Astrocyte of the cerebellum (primary cell): ENCODE measurements around the gene AOPEP.

Source experiments
- DNase-seq: peaks from one replicate; pipeline ENCODE4 v3.0.0-alpha.2; 2011; ENCODE audit warnings: low read depth
- H3K4me3 ChIP-seq: 2 replicates; pipeline ENCODE4 v1.5.1; 2011; ENCODE audit warnings: mild to moderate bottlenecking, low read depth, low read length, moderate library complexity
- in situ Hi-C: cut with HindIII; loops from 2 replicates; pipeline ENCODE4 v1.10.0; 2017; ENCODE audit warnings: low sequenced_read_pairs
- TF ChIP-seq, protein P1 (sequence below): IDR thresholded peaks from 2 replicates; pipeline ENCODE4 v1.5.1; 2012; ENCODE audit warnings: low read length, low read depth, moderate library complexity, mild to moderate bottlenecking; ENCODE audit errors: missing control alignments

AOPEP gene

DNA sequence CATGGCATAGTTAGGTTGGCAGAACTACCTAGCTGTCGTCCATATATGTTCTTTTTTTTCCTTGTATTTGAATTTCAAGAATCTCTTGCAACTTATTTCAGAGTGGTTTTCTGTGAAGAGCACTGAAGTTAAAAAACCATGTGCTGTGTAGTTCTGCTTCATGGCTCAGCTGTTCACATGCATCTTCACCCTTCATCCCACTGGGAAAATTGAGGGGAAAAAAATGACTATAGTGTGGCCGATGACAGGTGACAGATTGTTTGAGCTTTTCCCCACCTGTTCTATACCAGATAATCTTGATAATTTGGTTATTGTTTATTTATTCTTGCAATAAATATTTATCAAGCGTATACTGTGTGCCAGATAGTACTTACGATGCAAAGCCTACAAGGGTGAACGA, 77.8 kb downstream of the AOPEP start:
- TF ChIP-seq, protein P1, sequence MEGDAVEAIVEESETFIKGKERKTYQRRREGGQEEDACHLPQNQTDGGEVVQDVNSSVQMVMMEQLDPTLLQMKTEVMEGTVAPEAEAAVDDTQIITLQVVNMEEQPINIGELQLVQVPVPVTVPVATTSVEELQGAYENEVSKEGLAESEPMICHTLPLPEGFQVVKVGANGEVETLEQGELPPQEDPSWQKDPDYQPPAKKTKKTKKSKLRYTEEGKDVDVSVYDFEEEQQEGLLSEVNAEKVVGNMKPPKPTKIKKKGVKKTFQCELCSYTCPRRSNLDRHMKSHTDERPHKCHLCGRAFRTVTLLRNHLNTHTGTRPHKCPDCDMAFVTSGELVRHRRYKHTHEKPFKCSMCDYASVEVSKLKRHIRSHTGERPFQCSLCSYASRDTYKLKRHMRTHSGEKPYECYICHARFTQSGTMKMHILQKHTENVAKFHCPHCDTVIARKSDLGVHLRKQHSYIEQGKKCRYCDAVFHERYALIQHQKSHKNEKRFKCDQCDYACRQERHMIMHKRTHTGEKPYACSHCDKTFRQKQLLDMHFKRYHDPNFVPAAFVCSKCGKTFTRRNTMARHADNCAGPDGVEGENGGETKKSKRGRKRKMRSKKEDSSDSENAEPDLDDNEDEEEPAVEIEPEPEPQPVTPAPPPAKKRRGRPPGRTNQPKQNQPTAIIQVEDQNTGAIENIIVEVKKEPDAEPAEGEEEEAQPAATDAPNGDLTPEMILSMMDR, result no peak
- DNase-seq, result no peak
- no peak overlapping the region for H3K4me3 ChIP-seq
- in situ Hi-C loops, result loop anchor here (5.0 kb wide), 1 partner anchor 48 kb away; no protein-coding TSS in a partner anchor

DNA sequence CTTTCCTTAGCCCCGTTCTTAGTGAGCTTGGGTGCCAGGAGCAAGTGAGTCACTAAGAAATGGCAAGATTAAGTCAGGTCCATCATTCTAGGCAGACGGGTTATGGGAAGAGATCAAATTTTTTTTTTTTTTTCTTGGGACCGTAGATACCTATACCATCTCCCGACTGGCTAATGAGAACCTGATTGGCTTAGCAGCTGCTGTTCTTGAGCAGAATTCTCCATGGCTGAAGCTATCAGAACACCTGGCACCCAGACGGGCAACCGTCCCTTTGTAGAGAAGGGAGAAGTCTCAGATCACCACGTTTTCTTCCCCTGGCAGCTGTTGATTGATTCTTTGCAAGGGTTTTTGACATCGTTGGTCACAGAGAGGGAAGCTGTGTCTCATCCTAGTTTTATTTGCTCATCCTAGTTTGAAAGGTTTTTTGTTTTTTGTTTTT, 78.6 kb downstream of the AOPEP start:
- DNase-seq, result no peak
- no peak overlapping the region for H3K4me3 ChIP-seq
- in situ Hi-C loops, result no loop called here
- TF ChIP-seq, protein P1, result no peak

DNA sequence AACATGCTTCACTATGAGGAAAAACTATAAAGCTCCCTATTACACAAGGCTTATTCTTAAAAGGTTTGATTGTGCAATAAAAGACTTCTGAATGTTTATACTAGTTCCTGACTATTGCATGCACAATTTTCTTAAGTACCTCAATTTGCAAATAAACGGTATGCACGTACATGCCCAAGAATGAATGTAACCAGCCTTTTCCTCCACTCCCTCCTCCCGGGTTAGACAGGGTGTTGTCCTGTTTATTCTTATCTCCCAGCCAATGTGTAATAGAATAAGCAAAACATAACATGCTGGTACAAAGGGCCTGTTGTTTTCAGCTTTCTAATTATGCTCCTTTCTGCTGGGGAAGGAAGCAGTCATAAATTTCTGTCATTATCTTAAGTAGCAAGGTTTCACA, 79.1 kb downstream of the AOPEP start:
- in situ Hi-C loops, result no loop called here
- TF ChIP-seq, protein P1, result no peak
- no peak for DNase-seq
- H3K4me3 ChIP-seq, result no peak overlapping the region

DNA sequence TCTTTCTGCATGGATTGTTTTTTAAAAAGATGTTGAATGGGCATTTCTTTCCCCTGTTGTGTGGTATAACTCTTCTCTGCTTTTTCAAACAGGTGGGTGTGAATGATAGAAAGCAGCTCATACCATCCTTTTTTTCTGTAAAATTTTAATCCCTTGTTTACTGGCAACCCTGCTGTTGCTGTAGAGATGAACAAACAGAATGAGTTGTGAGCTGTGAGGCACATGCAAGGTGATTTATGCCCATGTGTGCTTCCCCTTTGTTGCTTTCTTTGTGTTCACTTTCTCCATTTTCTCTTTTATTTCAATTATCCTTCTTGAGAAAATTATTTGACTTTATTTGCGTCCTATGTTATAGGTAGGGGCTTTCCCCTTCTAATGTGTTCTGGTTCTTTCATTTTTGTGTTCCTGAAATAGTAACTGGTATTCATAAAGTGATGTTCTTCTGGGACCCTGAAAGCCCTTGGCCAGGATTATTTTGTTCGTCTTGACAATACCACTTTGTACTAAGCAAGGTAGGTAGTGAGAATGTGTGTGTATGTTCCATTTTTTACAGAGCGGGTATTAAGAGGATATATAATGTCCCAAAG, 79.9 kb downstream of the AOPEP start:
- TF ChIP-seq, protein P1, result no peak
- no peak for DNase-seq
- in situ Hi-C loops, result no loop called here
- H3K4me3 ChIP-seq, result no peak overlapping the region

DNA sequence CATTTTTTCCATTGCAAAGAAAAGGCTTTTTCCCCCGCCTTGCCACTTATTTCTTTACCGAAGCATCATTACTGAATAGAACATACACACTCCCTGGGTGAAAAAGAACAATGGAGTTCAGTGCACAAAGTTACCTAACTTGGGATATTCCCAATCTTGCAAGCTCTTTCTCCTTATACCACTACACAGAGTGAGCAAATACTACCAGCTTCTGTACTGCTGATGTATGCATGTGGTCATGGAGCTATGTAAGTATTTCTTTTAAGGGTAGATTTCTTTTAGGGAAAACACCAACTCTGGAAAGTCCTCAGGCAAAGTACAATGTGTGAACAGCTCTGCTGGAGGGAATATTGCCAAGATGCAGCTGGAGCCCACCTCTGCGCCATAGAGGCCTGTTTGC, 81.1 kb downstream of the AOPEP start:
- H3K4me3 ChIP-seq, result no peak overlapping the region
- in situ Hi-C loops, result no loop called here
- no peak for DNase-seq
- TF ChIP-seq, protein P1, result no peak

DNA sequence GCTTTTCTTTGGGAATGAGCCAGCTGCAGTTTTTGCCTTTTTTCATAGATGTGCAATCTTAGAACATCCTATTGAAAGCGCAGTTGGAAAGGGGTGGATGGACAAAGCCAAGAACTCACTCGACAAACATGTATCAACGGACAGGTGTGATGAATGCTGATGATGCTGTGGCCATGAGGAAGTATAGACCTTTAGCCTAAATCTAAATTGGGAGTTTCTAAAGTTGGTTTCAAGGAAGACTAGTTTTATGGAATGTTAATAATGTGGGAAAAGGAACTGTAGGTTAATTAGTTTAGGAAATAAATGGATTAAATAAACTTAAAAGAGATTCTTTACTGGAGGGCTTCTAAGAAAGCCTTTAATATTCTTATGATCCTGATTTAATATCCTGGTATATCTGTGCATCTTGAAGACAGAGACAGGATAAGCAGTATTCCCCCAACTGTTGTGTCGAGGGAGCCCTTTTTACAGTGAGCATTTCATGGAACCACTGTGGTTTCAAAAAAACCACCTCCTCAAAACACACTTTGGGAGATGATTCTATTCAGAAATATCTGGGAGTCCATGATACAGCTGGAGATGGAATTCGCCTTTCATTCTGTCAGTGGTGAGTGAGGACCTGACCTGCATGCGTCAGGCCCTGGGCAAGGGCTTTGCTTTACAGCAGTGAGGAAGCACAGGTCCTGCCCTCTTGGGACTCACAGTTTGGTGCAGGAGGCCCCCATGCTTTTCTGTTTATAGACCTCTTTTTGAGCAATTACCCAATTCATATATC, 82.6 kb downstream of the AOPEP start:
- in situ Hi-C loops, result no loop called here
- TF ChIP-seq, protein P1, result no peak
- DNase-seq, result no peak

More for the DNA sequence above, 82.6 kb downstream of the AOPEP start:
- no peak overlapping the region for H3K4me3 ChIP-seq
